ENCODE measurements around the gene EPHA7.

GRCh38 chr6:93418408-93419303, 703 bp downstream of the EPHA7 start:
- TF ChIP-seq CTCF (conservative IDR thresholded peaks at IDR 0.05 in 1 of 2, IDR thresholded peaks at IDR 0.05 in 1 of 2; ENCODE audit: low read depth in 1 of 2, low read length in 2 of 2) (peak in 1 of 2 donors; percentile 22), EZH2 (IDR thresholded peaks at IDR 0.05; ENCODE audit: low read length, missing control alignments) (peak; percentile 19)
